Mesenchymal stem cell (in vitro differentiated cells and primary cell): ENCODE measurements around the gene CLDN19.
"Not testable (repeated sequence)": the region's sequence is repeated elsewhere in the genome, so short reads cannot be mapped to it uniquely, and the experiment has no call there.

ENCODE experiments used
- DNase-seq: peaks from one replicate; pipeline ENCODE4 v3.0.0-alpha.2; 2013
- H2AFZ ChIP-seq: one replicate; pipeline ENCODE4 v1.6.1; 2013; ENCODE audit warnings: low read depth, mild to moderate bottlenecking, control low read depth, inconsistent platforms, low read length, moderate library complexity
- H2AK5ac ChIP-seq: 2 replicates; pipeline ENCODE4 v1.6.1; 2013; ENCODE audit warnings: low read length, moderate library complexity, mild to moderate bottlenecking, inconsistent platforms; ENCODE audit not compliant: severe bottlenecking
- H2BK120ac ChIP-seq: one replicate; pipeline ENCODE4 v1.6.1; 2013; ENCODE audit warnings: low read depth, mild to moderate bottlenecking, inconsistent platforms, low read length, moderate library complexity
- H2BK12ac ChIP-seq, 2 experiments: one replicate each; pipeline ENCODE4 v1.6.1; 2013; ENCODE audit warnings: inconsistent platforms in 2 of 2, low read length in 2 of 2, mild to moderate bottlenecking in 2 of 2, moderate library complexity in 2 of 2, control low read depth in 1 of 2
- H2BK15ac ChIP-seq: one replicate; pipeline ENCODE4 v1.6.1; 2013; ENCODE audit warnings: mild to moderate bottlenecking, low read depth, inconsistent platforms; ENCODE audit not compliant: poor library complexity, severe bottlenecking
- H2BK5ac ChIP-seq: 2 replicates; pipeline ENCODE4 v1.6.1; 2013; ENCODE audit warnings: low read depth, mild to moderate bottlenecking, low read length, control low read depth, inconsistent platforms; ENCODE audit not compliant: poor library complexity, severe bottlenecking
- H3K14ac ChIP-seq, 2 experiments: one replicate each; pipeline ENCODE4 v1.6.1; 2013; ENCODE audit warnings: inconsistent platforms in 2 of 2, low read length in 2 of 2, control low read depth in 1 of 2, mild to moderate bottlenecking in 1 of 2, moderate library complexity in 1 of 2
- H3K18ac ChIP-seq, 2 experiments: one replicate each; pipeline ENCODE4 v1.6.1; 2013; ENCODE audit warnings: inconsistent platforms in 2 of 2, low read length in 2 of 2, control low read depth in 1 of 2, low read depth in 1 of 2, mild to moderate bottlenecking in 1 of 2
- H3K23ac ChIP-seq, 2 experiments: one replicate each; pipeline ENCODE4 v1.6.1; 2013; ENCODE audit warnings: inconsistent platforms in 2 of 2, low read length in 2 of 2, mild to moderate bottlenecking in 2 of 2, moderate library complexity in 2 of 2, control low read depth in 1 of 2
- H3K27ac ChIP-seq: 2 replicates; pipeline ENCODE4 v1.5.1; 2013; ENCODE audit warnings: mild to moderate bottlenecking, moderate library complexity, low read length, control low read depth, inconsistent platforms; ENCODE audit not compliant: poor library complexity, severe bottlenecking
- H3K27me3 ChIP-seq, 2 experiments: 2 replicates each; pipeline versions ENCODE4 v1.6.1 to v1.7.0; 2013; ENCODE audit warnings: low read length in 2 of 2, mild to moderate bottlenecking in 2 of 2, moderate library complexity in 2 of 2, control low read depth in 1 of 2, inconsistent platforms in 1 of 2; ENCODE audit not compliant: control insufficient read depth in 1 of 2, insufficient read depth in 1 of 2
- H3K36me3 ChIP-seq, 2 experiments: 2 replicates each; pipeline versions ENCODE4 v1.6.1 to v1.7.0; 2013; ENCODE audit warnings: low read length in 2 of 2, control low read depth in 1 of 2, inconsistent platforms in 1 of 2, low read depth in 1 of 2, mild to moderate bottlenecking in 1 of 2; ENCODE audit not compliant: insufficient read depth in 2 of 2, control insufficient read depth in 1 of 2
- H3K4ac ChIP-seq, 2 experiments: one replicate each; pipeline ENCODE4 v1.6.1; 2013; ENCODE audit warnings: inconsistent platforms in 2 of 2, low read length in 2 of 2, mild to moderate bottlenecking in 2 of 2, moderate library complexity in 2 of 2, control low read depth in 1 of 2, low read depth in 1 of 2
- H3K4me1 ChIP-seq: 2 replicates; pipeline ENCODE4 v1.6.1; 2013; ENCODE audit warnings: low read depth, low read length, control low read depth; ENCODE audit not compliant: control insufficient read depth, insufficient read depth
- H3K4me2 ChIP-seq: 2 replicates; pipeline ENCODE4 v1.6.1; 2013; ENCODE audit warnings: low read length, mild to moderate bottlenecking, inconsistent platforms; ENCODE audit not compliant: poor library complexity, severe bottlenecking
- H3K4me3 ChIP-seq, 2 experiments: 2 replicates each; pipeline versions ENCODE4 v1.5.1 to v1.7.0; 2013; ENCODE audit warnings: low read length in 2 of 2, mild to moderate bottlenecking in 2 of 2, control low read depth in 1 of 2, low read depth in 1 of 2; ENCODE audit not compliant: insufficient read depth in 1 of 2
- H3K79me1 ChIP-seq: replicated peaks from 2 replicates; pipeline ENCODE4 v1.6.1; 2013; ENCODE audit warnings: mild to moderate bottlenecking, control low read depth, low read length, inconsistent platforms; ENCODE audit not compliant: poor library complexity, severe bottlenecking
- H3K9ac ChIP-seq: 2 replicates; pipeline ENCODE4 v1.7.0; 2013; ENCODE audit warnings: mild to moderate bottlenecking, low read length, moderate library complexity
- H3K9me3 ChIP-seq: 2 replicates; pipeline ENCODE4 v1.7.0; 2013; ENCODE audit warnings: mild to moderate bottlenecking, low read length; ENCODE audit not compliant: control insufficient read depth
- H4K8ac ChIP-seq: one replicate; pipeline ENCODE4 v1.6.1; 2013; ENCODE audit warnings: inconsistent platforms, mild to moderate bottlenecking, low read length, moderate library complexity
- H4K91ac ChIP-seq: one replicate; pipeline ENCODE4 v1.6.1; 2013; ENCODE audit warnings: mild to moderate bottlenecking, low read length, inconsistent platforms
- WGBS: methylation state at CpG from one replicate; pipeline ENCODE4 v1.1.7; 2013; ENCODE audit warnings: mixed read lengths; 5-methylcytosine and 5-hydroxymethylcytosine counted together

Gene CLDN19

GRCh38 chr1:42730988-42731387 lies 9.0 kb downstream of the CLDN19 start:
- no peaks in the 10 kb centered on the region for H3K36me3 ChIP-seq
- H2BK15ac ChIP-seq, result no peak overlapping the region
- no peak overlapping the region for H3K4ac ChIP-seq
- no peaks in the 10 kb centered on the region for H3K27me3 ChIP-seq
- H3K4me2 ChIP-seq, result no peak overlapping the region
- H3K9ac ChIP-seq, result no peak overlapping the region
- no peaks in the 10 kb centered on the region for H3K9me3 ChIP-seq
- H4K8ac ChIP-seq, result no peak overlapping the region
- no peaks in the 10 kb centered on the region for H3K79me1 ChIP-seq
- no peak overlapping the region for H3K23ac ChIP-seq
- no peak overlapping the region for H3K14ac ChIP-seq
- WGBS, result 61% methylated on average over 3 of the region's 4 CpGs
- no peak overlapping the region for H3K4me3 ChIP-seq
- peaks cover 3% of the 10 kb centered on the region for H3K4me1 ChIP-seq
- H3K18ac ChIP-seq, result no peak overlapping the region
- no peak overlapping the region for H2BK5ac ChIP-seq
- H2BK120ac ChIP-seq, result no peak overlapping the region
- DNase-seq, result no peak
- no peak overlapping the region for H3K27ac ChIP-seq
- H2AK5ac ChIP-seq, result no peak overlapping the region
- H2AFZ ChIP-seq, result no peak overlapping the region
- no peak overlapping the region for H4K91ac ChIP-seq
- no peak overlapping the region for H2BK12ac ChIP-seq

- Histone ChIP-seq H3K9ac (no peak overlapping the region), H4K8ac (no peak overlapping the region), H2BK120ac (no peak overlapping the region), H3K23ac (no peak overlapping the region), H2BK5ac (no peak overlapping the region), H3K36me3 (no peaks in the 10 kb centered on the region), H3K4me3 (no peak overlapping the region), H3K4me1 (no peaks in the 10 kb centered on the region), H4K91ac (no peak overlapping the region), H3K27ac (no peak overlapping the region), H2AK5ac (no peak overlapping the region), H2BK15ac (no peak overlapping the region), H3K27me3 (no peaks in the 10 kb centered on the region), H2AFZ (no peak overlapping the region), H3K4ac (no peak overlapping the region), H3K4me2 (no peak overlapping the region), H2BK12ac (no peak overlapping the region), H3K9me3 (no peaks in the 10 kb centered on the region), H3K14ac (no peak overlapping the region), H3K79me1 (no peaks in the 10 kb centered on the region), H3K18ac (no peak overlapping the region)
- 89% methylated on average over 2 of the region's 3 CpGs for WGBS
- no peak for DNase-seq
Measured at GRCh38 chr1:42730002-42730401, 10.0 kb downstream of the CLDN19 start.

GRCh38 chr1:42725820-42726219 lies 14.2 kb downstream of the CLDN19 start:
- not testable (repeated sequence) for H3K4me1 ChIP-seq, H3K27ac ChIP-seq, H3K18ac ChIP-seq, H3K23ac ChIP-seq, H3K4me3 ChIP-seq, H3K9me3 ChIP-seq, H2BK120ac ChIP-seq, H2BK15ac ChIP-seq, H2AFZ ChIP-seq, H3K4me2 ChIP-seq, H3K4ac ChIP-seq, H2BK12ac ChIP-seq, H4K91ac ChIP-seq, H4K8ac ChIP-seq, H3K14ac ChIP-seq, H3K9ac ChIP-seq, H3K27me3 ChIP-seq, H3K79me1 ChIP-seq, DNase-seq, H2AK5ac ChIP-seq, H2BK5ac ChIP-seq, H3K36me3 ChIP-seq
- 97% methylated on average over 3 of the region's 4 CpGs for WGBS

- H3K9ac ChIP-seq, result no peak overlapping the region
- H3K79me1 ChIP-seq, result no peaks in the 10 kb centered on the region
- H3K27me3 ChIP-seq, result no peaks in the 10 kb centered on the region
- H2BK12ac ChIP-seq, result no peak overlapping the region
- H3K4me2 ChIP-seq, result no peak overlapping the region
- no peak overlapping the region for H3K27ac ChIP-seq
- H2BK120ac ChIP-seq, result no peak overlapping the region
- no peak overlapping the region for H3K14ac ChIP-seq
- no peak overlapping the region for H4K91ac ChIP-seq
- no peak overlapping the region for H3K4me3 ChIP-seq
- no peak overlapping the region for H2AK5ac ChIP-seq
- H2BK15ac ChIP-seq, result no peak overlapping the region
- H3K4ac ChIP-seq, result no peak overlapping the region
- H3K4me1 ChIP-seq, result peaks cover 6% of the 10 kb centered on the region
- H3K9me3 ChIP-seq, result no peaks in the 10 kb centered on the region
- H2AFZ ChIP-seq, result no peak overlapping the region
- no peak overlapping the region for H2BK5ac ChIP-seq
- DNase-seq, result no peak
- H4K8ac ChIP-seq, result no peak overlapping the region
- 90% methylated on average over 5 of the region's 6 CpGs for WGBS
- no peaks in the 10 kb centered on the region for H3K36me3 ChIP-seq
- H3K23ac ChIP-seq, result no peak overlapping the region
- no peak overlapping the region for H3K18ac ChIP-seq
Measured at GRCh38 chr1:42723511-42723910, 16.5 kb downstream of the CLDN19 start.
